GDM1 (cell line): ENCODE data around the gene IRF7.
"Not testable (repeated sequence)": the region's sequence is repeated elsewhere in the genome, so short reads cannot be mapped to it uniquely, and the experiment has no call there.

Experiments used
- DNase-seq: peaks from one replicate; lab custom pipeline; 2025; lab: John Stamatoyannopoulos, UW

Gene IRF7

GRCh38 chr11:581342-581741 lies 34.4 kb downstream of the IRF7 start:
- DNase-seq, result no peak

DNA sequence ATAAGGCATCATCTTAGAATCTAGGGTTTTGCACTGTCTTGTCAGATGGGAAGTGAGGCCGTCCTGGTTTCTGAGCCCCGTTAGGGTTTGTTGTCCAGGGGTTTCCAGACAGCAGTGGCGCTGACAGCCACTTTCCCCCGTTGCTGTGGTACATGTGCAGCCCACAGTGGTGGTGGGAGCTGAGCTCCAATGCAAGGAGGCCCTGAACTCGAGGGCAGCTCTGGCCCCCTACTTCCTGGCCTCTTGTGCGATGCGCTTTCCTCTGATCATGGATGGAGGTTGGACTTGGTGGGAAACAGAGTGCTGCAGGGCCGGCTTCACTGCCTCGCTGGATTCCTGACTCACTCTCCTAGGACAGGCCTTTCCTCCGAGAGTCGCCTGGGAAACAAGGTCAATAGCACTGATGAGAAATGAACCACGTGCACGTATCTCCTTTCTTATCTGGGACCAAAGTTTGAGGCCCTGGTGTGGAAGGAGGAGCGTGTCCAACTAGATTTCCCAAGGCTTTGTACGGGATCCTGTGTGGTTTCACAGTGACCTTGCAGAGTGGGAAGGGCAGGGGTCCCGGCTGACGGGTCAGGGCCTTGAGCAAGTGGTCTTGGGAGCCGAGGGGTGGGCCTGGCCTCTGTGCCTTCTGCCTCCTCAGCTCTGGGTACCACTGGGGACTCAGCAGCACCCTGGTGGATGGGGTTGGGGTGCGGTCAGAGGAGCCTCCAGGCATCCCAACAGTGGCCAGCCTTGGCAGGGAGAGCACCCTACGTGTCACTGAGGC lies 35.7 kb downstream of the IRF7 start:
- no peak for DNase-seq

DNA sequence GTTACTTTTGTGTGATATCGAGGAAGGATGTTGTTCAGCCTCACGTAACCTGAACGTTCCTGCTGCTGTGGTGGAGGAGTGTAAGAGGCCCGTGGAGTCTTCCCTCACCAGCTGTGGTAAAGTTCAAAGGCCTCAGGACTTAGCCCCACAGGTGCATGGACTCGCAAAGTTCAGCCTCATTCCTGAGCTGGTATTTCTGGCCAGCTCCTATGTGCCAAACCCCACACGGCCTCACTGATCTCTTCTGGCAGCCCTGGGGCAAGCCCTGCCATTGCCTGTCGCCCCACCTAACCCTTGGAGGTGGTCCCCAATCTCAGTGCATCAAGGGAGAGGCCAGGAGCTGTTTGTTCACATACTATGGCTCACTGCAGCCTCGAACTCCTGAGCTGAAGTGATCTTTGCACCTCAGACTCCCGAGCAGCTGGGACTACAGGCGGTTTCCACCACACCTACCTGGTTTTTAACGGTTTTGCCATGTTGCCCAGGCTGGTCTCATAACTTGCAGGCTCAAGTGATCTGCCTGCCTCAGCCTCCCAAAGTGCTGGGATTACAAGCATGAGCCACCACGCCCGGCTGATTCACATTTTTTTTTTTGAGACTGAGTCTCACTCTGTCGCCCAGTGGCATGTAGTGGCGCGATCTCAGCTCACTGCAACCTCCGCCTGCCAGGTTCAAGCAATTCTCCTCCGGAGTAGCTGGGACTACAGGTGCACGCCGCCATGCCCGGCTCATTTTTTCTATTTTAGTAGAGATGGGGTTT lies 37.3 kb downstream of the IRF7 start:
- DNase-seq, result no peak

DNA sequence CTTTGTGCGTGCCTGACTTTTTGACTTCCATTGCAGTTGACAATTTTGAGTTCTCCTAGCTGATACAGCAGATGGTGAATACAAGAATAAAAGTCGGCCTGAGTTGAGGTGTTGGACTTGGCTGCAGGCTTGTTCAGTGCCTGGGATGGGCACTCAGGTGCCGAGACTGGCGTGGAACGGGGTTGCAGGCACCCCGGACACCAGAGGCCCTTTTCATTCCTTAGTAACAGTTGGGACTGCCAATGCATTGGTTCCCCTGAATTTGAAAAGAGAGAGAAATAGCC lies 38.2 kb downstream of the IRF7 start:
- DNase-seq, result no peak

DNA sequence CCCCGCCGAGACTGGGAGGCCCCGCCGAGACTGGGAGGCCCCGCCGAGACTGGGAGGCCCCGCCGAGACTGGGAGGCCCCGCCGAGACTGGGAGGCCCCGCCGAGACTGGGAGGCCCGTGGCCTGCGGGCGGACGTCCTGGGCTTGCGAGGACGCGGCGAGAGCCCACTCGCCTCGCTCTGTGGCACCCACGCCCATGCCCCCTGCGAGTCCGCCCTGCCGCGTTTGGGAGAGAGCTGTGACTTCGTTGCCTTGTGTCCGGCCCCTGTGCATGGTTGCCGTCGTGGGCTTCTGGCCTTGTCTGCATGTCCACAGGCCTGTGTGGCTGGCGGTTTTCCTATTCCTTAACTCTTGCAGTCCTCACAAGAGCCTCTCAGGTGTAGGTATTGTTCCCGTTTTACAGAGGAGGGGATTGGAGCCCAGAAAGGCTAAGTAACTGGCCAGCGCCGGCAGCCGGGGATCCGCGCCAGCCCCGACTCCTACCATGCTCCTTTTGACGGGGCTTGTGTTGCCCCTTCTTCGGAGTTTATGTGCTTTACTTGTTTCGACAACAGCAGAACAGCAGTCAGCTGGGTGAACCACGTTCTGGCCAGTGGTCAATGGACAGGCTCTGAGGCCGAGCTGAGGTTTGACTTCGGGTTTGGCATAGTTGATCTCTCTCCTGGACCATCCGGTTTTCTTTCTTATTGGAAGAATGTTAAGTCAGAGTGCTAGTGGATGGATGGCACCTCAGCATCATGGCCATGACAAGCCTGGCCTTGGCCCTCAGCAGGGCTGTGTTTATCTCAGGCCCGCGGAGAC lies 38.7 kb downstream of the IRF7 start:
- no peak for DNase-seq

DNA sequence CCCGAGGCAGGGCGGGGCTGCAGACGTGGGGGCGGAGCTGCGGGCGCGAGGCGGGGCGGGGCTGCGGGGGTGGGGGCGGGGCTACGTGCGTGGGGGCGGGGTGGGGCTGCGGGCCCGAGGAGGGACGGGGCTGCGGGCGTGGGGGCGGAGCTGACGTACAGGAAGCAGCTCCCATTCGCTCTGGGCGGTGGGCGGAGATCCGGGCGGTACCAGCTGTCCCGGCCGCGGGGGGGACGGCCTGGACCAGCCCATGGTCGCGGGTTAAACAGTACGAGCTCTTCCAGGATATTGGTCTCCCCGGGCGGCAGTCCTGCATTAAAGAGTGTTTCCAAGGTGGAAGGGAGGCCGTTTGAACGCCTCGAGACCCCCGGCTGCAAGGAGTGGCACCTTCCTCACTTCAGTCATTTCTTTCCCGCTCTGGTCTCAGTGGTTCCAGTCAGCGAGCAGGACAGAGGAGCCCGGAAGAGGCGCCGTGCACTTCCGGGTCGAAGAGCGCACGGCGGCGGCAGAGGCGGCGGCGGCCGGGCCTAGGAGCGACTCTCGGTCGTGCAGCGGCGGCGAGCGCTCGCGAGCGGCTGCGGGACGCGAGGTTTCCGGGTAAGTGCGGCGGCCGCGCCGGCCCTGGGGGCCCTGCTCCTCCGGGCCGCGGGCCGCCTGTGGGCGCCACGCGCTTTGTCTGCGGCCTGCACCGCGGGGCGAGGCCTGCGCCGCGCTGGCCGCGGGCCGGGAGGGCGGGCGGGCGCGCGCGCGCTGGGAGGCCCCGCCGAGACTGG lies 39.6 kb downstream of the IRF7 start, which contains the start of gene PHRF1:
Gene PHRF1 (plus strand): TSS at position 475 of the 773 bp plus-strand sequence. CDS start 5,043 bp downstream, outside the sequence.
- peak; percentile 85 for DNase-seq

DNA sequence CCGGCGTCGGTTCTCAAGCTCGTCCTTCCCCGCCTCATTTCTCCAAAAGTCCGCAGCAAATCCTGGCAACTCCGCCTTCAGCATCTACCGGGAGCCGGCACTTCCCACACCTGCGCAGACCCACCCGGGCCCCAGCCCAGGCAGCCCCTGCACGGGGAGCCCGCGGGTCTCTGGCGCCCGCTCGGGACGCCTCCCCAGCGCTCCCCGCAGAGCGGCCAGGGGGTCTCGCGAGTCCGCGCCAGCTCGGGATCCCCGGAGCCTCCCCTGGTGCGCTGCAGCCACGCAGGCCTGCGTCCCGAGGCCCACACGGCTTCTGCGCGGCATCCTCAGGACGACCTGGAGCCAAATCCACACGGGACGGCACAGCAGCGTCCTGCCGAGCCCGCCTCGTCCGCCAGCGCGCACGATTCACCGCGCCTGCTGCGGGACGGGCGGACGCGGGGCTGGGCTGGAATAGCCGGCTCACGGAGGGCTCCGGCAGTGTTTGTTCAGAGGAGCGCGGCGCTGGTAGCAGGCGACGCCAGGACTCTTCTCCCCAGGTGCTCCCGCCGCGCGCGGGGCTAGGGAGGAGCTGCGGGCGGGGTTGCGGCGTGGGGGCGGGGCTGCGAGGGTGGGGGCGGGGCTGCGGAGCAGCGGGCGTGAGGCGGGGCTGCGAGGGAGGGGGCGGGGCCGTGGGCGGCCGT lies 40.3 kb downstream of the IRF7 start:
- DNase-seq, result no peak

DNA sequence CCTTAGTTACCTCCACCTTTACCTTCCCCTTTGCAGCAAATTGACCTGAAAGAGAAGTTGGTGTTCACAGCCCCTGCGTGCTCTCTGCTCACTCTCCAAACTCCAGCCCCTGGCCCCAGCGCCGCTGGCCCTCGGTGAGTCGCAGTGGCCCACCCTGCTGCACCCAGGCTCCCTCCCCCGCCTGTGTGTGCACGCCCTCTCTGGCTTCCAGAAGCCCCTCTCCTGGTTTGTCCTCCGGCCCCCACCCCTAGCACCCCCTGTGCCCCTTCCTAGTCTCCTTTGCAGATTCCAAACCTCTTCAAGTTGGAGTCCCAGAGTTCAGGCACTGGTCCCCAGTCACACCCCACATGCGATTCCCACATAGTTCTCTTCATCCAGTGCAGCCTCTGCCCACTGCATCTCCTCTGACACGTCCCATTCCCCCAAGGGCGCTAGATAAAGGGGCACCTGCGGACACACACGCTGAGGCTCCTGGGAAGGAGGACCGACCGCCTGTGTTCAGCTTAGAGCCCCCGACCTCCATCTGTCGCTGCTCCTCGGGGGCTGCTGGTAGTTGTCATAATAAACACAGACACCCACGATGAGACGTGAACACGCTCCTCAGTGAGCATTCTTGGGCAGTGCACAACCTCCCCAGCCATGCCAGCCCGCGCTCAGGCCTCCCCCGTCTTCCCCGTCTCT lies 41.0 kb downstream of the IRF7 start:
- DNase-seq, result no peak

- not testable (repeated sequence) for DNase-seq
These were observed 41.6 kb downstream of the IRF7 start for GRCh38 chr11:574031-574570.

DNA sequence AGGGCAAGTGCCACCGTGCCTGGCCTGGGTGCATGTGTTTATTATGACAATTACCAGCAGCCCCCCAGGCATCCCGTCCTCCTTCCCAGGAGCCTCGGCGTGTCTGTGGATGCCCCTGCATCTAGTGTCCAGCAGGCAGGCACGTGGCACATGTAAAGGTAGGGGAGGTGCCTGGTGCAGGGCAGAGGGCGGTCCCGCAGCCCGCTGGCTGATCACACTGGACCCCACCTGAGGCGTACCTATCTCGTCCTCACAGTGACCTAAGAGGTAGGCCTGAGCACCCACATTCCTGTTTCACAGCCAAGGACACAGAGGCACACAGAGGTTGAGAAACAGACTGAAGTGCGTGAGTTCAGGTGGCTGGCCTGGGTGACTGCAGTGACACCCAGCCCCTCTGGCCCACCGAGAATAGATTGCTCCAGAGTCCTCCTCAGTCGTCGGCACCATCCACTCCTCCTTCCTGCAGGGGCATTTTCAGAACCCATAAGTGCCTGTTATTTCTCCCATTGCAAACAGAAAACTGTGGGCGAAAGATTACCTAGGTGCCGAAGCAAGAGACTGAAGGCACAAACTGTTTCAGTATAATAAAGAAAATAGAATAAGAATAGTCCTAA lies 42.5 kb downstream of the IRF7 start:
- DNase-seq, result no peak

GRCh38 chr11:571802-572185 lies 44.0 kb downstream of the IRF7 start:
- no peak for DNase-seq

DNA sequence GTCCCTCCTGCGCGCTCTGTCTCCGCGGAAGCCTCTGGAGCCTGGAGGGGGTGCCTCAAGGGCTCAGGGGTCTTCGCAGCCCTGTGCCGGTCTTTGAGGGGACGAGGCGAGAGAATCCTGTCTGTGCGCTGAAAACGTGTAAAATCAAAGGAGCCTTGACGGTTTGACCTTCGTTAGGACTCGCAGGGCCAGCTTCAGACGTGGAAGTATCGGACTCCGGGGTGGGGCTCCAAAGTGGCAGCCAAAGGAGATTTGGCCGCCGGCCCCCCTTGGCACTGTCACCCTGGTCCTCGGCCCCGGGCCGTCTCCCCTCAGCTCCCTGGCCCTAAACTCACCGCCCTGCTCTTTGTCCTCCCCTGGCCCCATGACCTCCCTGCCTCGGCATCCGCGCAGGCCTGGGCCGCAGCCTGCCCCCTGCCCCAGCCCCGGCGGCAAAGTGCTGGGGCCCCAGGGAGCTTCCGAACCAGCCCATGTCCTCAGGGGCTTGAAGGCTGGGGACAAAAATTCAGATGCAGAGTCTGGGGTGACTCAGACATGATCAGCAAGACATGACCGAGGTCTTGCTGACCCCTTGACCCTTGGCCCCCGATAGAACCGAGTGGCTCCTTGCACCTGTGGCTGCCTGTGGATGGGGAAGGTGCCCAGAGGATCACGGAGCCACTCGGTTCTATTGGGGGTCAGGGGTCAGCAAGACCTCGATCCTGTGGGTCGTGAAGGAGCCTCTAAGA lies 46.4 kb downstream of the IRF7 start:
- DNase-seq, result no peak

GRCh38 chr11:568306-569157 lies 47.2 kb downstream of the IRF7 start:
- peak; percentile 95 for DNase-seq

GRCh38 chr11:567629-568292 lies 48.0 kb downstream of the IRF7 start:
- DNase-seq, result no peak

DNA sequence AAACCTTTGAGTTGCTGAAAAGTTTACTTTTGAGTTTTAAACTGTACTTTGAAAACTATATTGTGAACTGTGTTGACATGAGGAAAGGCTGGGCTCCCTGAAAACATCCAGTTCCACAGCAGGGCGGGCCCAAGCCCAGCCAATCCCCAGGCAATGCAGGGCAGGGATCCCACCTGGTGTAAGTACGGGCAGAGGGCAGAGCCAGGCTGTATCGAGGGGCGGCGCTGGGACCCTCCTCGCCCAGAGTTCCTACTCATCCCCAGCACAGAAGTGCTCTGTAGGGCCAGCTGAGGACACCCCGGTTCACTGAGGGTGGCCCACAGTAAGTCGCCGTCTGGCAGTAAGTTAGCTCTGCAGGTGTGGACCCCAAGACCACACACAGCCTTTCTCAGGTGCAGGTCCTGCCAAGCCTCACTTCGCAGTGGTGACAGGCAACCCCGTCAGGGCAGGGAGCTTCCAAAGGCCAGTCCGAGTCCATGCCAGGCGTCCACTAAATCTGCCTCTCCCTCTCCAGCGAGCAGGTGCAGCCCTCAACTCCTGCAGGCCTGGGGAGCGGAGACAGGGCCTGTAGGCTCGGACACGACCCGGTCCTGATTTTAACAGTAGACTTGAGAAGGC lies 48.6 kb downstream of the IRF7 start:
- no peak for DNase-seq

GRCh38 chr11:565921-566509 lies 49.7 kb downstream of the IRF7 start:
- no peak for DNase-seq
